Stimulated activated CD8-positive, alpha-beta memory T cell treated with anti-CD3 and anti-CD28 coated beads, Interleukin-12 subunit alpha, Interleukin-12 subunit beta, amount 100 ng/mL, for 24 hours (primary cell): Measurements from ENCODE around the gene ENTPD1.
"Not testable (repeated sequence)": the region's sequence is repeated elsewhere in the genome, so short reads cannot be mapped to it uniquely, and the experiment has no call there.

Experiments
- DNase-seq: peaks from one replicate; pipeline ENCODE4 v3.0.0-alpha.2; 2020; ENCODE audit errors: extremely low read depth

ENTPD1 gene

GRCh38 chr10:95756041-95756761 is at the start of gene ENTPD1:
ENTPD1 (plus strand) TSS chr10:95756163; CDS start chr10:95756240, 77 bp downstream.
- no peak for DNase-seq

GRCh38 chr10:95706573-95706972 is 49.4 kb upstream of the ENTPD1 start:
- no peak for DNase-seq

- no peak for DNase-seq
Measured at GRCh38 chr10:95706990-95707389, 49.0 kb upstream of the ENTPD1 start.

GRCh38 chr10:95711492-95711891 is 44.5 kb upstream of the ENTPD1 start:
- DNase-seq: no peak

GRCh38 chr10:95716466-95716865 is 39.5 kb upstream of the ENTPD1 start:
- DNase-seq: no peak

GRCh38 chr10:95716866-95717265 is 39.1 kb upstream of the ENTPD1 start:
- DNase-seq: no peak

GRCh38 chr10:95720745-95721144 is 35.2 kb upstream of the ENTPD1 start:
- not testable (repeated sequence) for DNase-seq

- not testable (repeated sequence) for DNase-seq
Measured at GRCh38 chr10:95722496-95722895, 33.5 kb upstream of the ENTPD1 start.

- no peak for DNase-seq
Measured at GRCh38 chr10:95728526-95728925, 27.4 kb upstream of the ENTPD1 start.

- no peak for DNase-seq
Measured at GRCh38 chr10:95729323-95730055, 26.5 kb upstream of the ENTPD1 start.

- no peak for DNase-seq
Measured at GRCh38 chr10:95730233-95730632, 25.7 kb upstream of the ENTPD1 start.

GRCh38 chr10:95732907-95733306 is 23.1 kb upstream of the ENTPD1 start:
- not testable (repeated sequence) for DNase-seq

- DNase-seq: no peak
Measured at GRCh38 chr10:95739056-95739455, 16.9 kb upstream of the ENTPD1 start.

GRCh38 chr10:95741807-95742467 is 14.0 kb upstream of the ENTPD1 start:
- no peak for DNase-seq

GRCh38 chr10:95742485-95742884 is 13.5 kb upstream of the ENTPD1 start:
- DNase-seq: no peak

- DNase-seq: no peak
Measured at GRCh38 chr10:95742962-95743535, 12.9 kb upstream of the ENTPD1 start.

- no peak for DNase-seq
Measured at GRCh38 chr10:95745501-95745900, 10.5 kb upstream of the ENTPD1 start.

GRCh38 chr10:95748349-95748748 is 7.6 kb upstream of the ENTPD1 start:
- no peak for DNase-seq

- DNase-seq: no peak
Measured at GRCh38 chr10:95755511-95756004, 405 bp upstream of the ENTPD1 start.

GRCh38 chr10:95756809-95757684 is 1.1 kb downstream of the ENTPD1 start:
- no peak for DNase-seq

- DNase-seq: no peak
Measured at GRCh38 chr10:95758351-95759025, 2.5 kb downstream of the ENTPD1 start.
